Ishikawa (cell line): Measurements from ENCODE around the gene COL15A1.

Source experiments
- CEBPB ChIP-seq: IDR thresholded peaks from 2 replicates; pipeline ENCODE4 v1.6.1; 2012
- CREB1 ChIP-seq: IDR thresholded peaks from 2 replicates; pipeline ENCODE4 v1.6.1; 2012; ENCODE audit warnings: low read depth
- EGR1 ChIP-seq: IDR thresholded peaks from 2 replicates; pipeline ENCODE4 v1.6.1; 2012
- EP300 ChIP-seq: IDR thresholded peaks from 2 replicates; pipeline ENCODE4 v1.6.1; 2012; ENCODE audit warnings: borderline replicate concordance
- FOXM1 ChIP-seq: IDR thresholded peaks from 2 replicates; pipeline ENCODE4 v1.6.1; 2012; ENCODE audit warnings: low read depth, borderline replicate concordance
- MAX ChIP-seq: IDR thresholded peaks from 2 replicates; pipeline ENCODE4 v1.6.1; 2012
- NFIC ChIP-seq: IDR thresholded peaks from 2 replicates; pipeline ENCODE4 v1.6.1; 2012
- RAD21 ChIP-seq: IDR thresholded peaks from 2 replicates; pipeline ENCODE4 v1.6.1; 2012; ENCODE audit warnings: low read depth
- REST ChIP-seq: IDR thresholded peaks from 2 replicates; pipeline ENCODE4 v1.6.1; 2012; ENCODE audit warnings: low read depth, mild to moderate bottlenecking
- TAF1 ChIP-seq: IDR thresholded peaks from 2 replicates; pipeline ENCODE4 v1.6.1; 2012; ENCODE audit warnings: low read depth, mild to moderate bottlenecking
- TCF12 ChIP-seq: IDR thresholded peaks from 2 replicates; pipeline ENCODE4 v1.6.1; 2012; ENCODE audit warnings: low read depth
- TEAD4 ChIP-seq: IDR thresholded peaks from 2 replicates; pipeline ENCODE4 v1.6.1; 2012
- USF1 ChIP-seq: IDR thresholded peaks from 2 replicates; pipeline ENCODE4 v1.6.1; 2012
- YY1 ChIP-seq: IDR thresholded peaks from 2 replicates; pipeline ENCODE4 v1.6.1; 2012; ENCODE audit warnings: low read depth
- ZBTB7A ChIP-seq: IDR thresholded peaks from 2 replicates; pipeline ENCODE4 v1.6.1; 2012; ENCODE audit warnings: low read depth

COL15A1 gene

GRCh38 chr9:98929895-98930341, 13.8 kb upstream of the COL15A1 start:
- TF ChIP-seq RAD21 = no peak
- TF ChIP-seq ZBTB7A = no peak
- no peak for TF ChIP-seq MAX
- TF ChIP-seq USF1 = no peak
- TF ChIP-seq FOXM1 = no peak
- TF ChIP-seq TEAD4 = no peak
- TF ChIP-seq YY1 = no peak
- no peak for TF ChIP-seq REST
- TF ChIP-seq TAF1 = no peak
- TF ChIP-seq EGR1 = no peak
- no peak for TF ChIP-seq EP300
- no peak for TF ChIP-seq NFIC
- no peak for TF ChIP-seq TCF12
- no peak for TF ChIP-seq CEBPB

- TF ChIP-seq RAD21 = no peak
- no peak for TF ChIP-seq EGR1
- no peak for TF ChIP-seq ZBTB7A
- no peak for TF ChIP-seq EP300
- TF ChIP-seq CREB1 = no peak
- no peak for TF ChIP-seq REST
- no peak for TF ChIP-seq CEBPB
- no peak for TF ChIP-seq TAF1
- no peak for TF ChIP-seq MAX
- no peak for TF ChIP-seq NFIC
- no peak for TF ChIP-seq YY1
- no peak for TF ChIP-seq FOXM1
Measured at GRCh38 chr9:98930792-98931191, 12.9 kb upstream of the COL15A1 start.

- no peak for TF ChIP-seq YY1
- no peak for TF ChIP-seq USF1
- TF ChIP-seq MAX = no peak
- TF ChIP-seq RAD21 = no peak
- no peak for TF ChIP-seq CREB1
- TF ChIP-seq TCF12 = no peak
- TF ChIP-seq TEAD4 = no peak
- TF ChIP-seq EGR1 = no peak
- no peak for TF ChIP-seq ZBTB7A
- no peak for TF ChIP-seq REST
- no peak for TF ChIP-seq CEBPB
Measured at GRCh38 chr9:98931600-98932389, 11.9 kb upstream of the COL15A1 start.

- TF ChIP-seq EP300 (no peak), TCF12 (no peak)
Measured at GRCh38 chr9:98933185-98933584, 10.5 kb upstream of the COL15A1 start.
